ENCODE results near the gene PRICKLE2.

GRCh38 chr3:64213962-64214379 lies 11.3 kb downstream of the PRICKLE2 start:
- TF ChIP-seq CTCF (IDR thresholded peaks at IDR 0.05; ENCODE audit: low read length) (no peak), EZH2 (optimal IDR thresholded peaks at IDR 0.05; ENCODE audit: low read depth, low read length) (no peak), EZH2phosphoT487 (IDR thresholded peaks at IDR 0.05; ENCODE audit: low read length) (no peak)

All from MM.1S (cell line).